HG03139 (cell line): Measurements from ENCODE around the gene BMPR1A.

Source experiments
- ATAC-seq: cut with Tn5 transposase; IDR thresholded peaks from one replicate; pipeline ENCODE4 v1.9.1; 2021; ENCODE audit not compliant: unreplicated experiment

Gene BMPR1A

DNA sequence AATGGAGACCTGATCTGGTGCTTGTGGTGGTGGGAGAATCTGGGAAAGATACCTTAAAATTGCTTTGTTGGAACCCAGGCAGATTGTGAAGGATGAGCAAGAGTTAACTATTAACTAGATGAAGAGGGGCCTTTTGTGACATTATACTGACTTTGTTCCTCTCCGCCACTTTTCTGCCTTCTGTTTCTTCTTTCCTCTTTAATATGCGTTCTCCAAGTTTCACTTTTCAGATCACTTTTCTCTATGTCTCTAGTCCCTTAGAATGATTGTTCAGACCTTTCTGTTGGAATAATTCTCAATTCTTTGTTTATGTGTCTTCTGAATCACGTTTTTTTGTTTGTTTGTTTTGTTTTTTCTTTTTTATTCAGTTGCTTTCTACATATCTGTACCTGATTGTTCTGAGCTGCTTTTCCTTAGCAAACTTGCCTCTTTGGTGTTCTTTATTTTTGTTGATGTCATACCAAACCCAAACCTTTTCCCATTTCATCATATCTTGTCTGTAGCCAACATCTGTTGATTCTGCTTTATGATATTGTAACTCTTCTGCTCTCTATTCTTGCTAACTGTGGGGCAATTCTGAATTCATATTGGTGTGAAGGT lies 2.8 kb downstream of the BMPR1A start:
- ATAC-seq: no peak

DNA sequence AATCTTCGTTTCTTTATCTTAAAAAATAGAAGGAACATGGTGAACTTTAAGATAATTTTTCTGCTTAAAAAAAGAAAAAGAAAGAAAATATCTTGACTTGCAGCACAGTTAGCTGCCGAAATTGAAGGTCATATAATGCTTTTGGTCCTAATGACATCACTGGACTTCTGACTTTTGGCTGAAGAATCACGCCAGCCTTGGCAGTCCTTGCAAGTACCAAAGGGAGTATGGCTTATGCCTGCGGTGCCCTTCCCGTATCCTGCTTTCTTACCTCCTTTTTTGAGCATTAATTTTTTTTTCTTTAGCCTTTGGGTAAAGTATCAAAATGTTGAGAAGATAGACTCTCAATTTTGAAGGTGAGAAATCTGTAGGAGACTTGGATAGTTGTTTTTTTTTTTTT lies 7.0 kb downstream of the BMPR1A start:
- no peak for ATAC-seq

DNA sequence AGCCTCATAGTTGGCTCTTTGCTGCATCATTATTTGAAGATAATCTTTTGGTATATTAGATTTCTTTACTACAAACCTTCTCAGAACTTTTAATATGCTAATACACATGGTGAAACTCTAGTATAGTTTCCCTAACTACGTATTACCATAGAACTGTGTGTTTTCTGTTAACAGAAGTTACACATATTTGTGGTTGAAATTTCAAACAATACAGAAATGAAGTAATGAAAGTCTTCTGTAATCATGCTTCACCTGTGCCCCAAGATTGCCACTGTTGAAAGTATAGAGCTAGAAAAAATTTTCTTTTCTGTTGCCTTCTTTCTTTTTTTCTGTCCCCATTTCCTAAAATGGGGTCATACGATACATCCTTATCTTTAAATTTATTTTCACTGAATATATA lies 9.1 kb downstream of the BMPR1A start:
- ATAC-seq: no peak

DNA sequence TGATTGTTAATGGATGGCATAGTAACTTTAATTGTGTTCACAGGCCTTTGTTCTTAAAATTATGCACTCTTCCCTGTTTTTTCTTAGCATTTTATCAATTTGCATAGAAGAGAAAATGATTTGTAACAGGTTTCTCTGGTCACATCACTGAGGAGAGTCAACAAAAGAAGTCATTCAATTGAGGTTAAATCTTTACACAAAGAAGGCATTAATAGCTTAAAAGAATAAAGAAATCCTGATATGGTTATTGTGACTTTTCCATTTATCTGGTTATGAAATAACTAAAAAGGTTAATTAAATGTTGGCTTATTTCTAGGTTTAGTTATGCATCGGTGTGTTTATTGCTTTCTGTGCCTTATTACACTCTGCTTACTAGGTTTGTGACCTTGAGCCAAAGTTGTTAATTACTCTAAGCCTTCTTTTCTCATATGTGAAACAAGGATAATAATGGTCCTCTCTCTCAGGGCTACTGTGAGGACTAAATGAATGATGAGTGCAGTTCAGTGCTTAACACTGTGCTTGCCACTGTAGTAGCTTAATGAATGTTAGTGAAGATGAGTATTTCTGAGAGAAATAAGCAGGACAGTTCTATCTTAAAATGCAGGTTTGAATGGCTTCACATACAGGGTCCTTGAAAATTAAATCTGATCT lies 12.1 kb downstream of the BMPR1A start:
- ATAC-seq: no peak

DNA sequence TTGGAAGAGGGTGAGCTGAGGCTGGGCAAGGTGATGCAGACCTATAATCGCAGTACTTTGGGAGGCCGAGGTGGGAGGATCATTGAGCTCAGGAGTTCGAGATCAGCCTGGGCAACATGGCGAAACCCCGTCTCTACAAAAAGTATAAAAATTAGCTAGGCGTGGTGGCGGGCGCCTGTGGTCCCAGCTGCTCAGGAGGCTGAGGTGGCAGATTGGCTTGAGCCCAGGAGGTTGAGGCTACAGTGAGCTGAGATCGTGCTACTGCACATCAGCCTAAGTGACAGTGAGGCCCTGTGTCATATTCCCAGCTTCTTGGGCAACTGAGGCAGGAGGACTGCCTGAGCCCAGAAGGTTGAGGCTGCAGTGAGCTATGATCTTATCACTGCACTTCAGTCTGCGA lies 13.6 kb downstream of the BMPR1A start:
- no peak for ATAC-seq

DNA sequence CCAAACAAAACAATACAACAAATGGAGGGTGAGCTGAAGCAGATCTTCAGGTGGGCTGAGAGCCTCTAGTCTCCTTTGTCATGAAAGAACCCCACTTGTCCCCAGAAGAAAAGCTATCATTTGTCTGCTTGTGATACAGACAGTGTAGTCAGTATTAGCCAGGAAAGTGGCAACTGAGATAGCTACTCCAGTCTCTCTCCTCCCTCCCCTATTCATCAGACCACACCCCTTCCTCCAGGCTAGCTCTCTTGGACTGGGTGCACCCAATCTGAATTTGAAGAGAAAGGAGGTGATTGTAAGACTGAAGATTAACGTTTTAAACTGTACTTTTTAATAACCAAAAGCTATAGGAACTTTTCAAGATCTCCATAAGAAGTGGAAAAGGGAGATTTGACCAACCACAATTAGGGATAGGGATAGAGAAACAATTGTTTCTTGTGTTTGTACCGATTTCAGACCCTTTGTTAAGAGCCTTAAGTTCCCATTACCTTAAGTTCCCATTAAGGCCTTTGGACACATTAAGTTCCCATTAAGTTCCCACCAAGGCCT lies 14.1 kb downstream of the BMPR1A start:
- no peak for ATAC-seq

DNA sequence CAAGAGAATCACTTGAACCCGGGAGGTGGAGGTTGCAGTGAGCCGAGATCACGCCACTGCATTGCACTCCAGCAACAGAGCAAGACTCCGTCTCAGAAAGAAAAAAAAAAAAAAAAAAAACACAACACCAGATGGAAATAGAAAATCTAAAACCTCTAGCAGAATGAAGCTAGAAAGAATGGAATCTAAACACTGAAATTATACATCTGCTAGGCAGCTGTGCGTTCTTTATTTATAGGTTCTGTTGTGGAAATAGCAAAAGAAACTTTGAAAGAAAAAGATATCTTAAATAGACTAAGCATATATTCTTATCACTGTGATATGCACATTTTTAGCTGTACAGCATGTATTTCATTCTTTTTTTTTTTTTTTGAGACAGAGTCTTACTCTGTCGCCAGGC lies 17.1 kb downstream of the BMPR1A start:
- ATAC-seq: no peak

DNA sequence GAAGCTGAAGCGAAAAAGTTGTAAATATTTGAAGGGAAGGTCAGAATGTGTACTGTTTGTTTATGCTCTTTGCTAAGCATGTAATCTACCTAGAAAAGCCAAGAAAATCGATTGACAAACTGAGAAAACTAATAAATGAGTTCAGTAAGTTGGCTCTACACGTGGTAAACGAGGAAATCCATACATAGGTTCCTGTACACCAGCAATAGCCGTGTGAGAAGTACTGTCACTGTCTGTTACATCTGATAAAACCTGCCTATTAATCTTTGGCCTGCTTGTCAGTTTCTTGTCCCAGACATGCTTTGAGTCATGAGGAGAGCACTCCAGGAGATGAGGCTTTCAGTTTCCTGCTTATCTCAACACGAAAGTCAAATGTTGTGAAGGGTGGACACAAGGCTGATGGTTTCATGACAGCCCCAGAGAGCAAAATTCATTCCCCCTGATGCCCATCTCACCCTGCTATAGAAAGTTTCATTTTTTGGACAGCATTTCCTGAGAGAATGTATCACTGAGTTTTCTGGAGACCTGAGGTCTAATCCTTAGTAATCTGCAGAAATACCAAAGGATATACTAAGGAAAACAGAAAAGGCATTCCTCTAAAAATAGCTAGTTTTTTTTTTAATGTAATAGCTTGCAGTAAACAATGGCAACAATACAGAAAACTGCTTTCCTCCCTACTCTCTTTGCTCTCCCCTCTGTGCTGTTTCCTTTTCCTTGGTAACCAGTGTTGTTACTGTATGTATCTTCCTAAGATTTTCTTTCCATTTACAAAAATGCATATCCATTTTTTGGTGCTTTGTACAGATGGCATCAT lies 18.8 kb downstream of the BMPR1A start:
- peak; percentile 68 for ATAC-seq

DNA sequence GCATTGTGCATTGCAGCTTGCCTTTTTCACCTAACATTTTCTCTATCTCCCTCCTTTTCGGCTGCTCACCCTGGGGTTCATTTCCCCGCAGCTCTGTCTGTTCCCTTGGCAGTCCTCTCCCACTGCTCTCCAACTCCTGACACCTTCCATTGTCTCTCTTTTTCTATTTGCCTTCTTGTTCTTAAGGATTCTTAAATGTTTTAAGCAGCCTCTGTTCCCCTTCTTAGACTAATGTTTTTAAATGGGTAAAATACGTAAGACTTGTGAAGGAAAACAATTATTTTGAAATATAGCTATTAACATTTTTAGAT lies 19.4 kb downstream of the BMPR1A start:
- no peak for ATAC-seq

DNA sequence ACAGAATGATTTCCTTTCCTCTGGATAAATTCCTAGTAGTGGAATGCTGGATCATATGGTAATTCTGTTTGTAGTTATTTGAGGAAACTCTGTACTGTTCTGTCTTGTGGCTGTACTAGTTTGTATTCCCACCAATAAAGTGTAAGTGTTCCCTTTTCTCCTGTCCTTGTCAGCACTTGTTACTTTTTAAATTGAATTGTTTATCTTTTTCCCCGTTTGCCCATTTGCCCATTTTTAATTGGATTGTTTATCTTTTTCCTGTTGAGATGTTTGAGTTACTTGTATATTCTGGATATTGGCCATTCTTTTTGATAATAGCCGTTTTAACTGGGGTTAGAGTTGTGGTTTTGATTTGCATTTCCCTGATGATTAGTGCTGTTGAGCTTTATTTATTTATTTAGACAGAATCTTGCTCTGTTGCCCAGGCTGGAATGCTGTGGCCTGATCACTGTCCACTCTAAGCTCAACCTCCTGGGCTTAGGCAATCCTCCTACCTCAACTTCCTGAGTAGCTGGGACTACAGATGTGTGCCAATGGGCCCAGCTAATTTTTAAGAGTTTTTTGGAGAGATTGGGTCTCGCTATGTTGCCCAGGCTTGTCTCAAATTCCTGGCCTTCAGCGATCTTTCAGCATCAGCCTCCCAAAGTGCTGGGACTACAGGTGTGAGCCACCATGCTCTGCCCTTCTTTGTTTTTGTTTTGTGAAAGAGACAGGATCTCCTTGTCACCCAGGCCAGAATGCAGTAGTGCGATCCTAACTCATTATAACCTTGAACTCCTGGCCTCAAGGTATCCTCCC lies 23.0 kb downstream of the BMPR1A start:
- no peak for ATAC-seq

DNA sequence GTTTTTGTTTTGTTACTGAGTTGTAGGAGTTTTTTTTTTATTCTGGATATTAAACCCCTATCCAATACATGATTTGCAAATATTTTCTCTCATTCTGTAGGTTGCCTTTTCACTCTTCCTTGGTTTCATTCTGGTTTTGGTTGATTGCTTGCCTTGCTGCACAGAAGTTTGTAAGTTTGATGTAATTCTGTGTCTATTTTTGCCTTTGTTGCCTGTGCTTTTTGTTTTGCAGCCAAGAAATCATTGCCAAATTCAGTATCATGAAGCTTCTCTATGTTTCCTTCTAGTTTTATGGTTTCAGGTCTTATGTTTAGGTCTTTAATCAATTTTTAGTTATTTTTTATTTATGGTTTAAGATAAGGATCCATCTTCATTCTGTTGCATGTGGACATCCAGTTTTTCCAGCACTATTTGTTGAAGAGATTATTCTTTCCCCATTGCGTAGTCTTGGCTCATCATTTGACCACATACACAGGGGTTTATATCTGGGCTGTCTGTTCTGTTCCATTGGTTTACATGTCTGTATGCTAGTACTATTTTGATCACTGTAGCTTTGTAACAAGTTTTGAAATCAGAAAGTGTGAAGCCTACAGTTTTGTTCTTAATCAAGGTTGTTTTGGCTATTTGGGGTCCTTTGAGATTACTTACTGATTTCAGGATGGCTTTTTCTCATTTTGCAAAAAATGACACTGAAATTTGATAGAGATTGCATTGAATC lies 26.4 kb downstream of the BMPR1A start:
- peak; percentile 50 for ATAC-seq

DNA sequence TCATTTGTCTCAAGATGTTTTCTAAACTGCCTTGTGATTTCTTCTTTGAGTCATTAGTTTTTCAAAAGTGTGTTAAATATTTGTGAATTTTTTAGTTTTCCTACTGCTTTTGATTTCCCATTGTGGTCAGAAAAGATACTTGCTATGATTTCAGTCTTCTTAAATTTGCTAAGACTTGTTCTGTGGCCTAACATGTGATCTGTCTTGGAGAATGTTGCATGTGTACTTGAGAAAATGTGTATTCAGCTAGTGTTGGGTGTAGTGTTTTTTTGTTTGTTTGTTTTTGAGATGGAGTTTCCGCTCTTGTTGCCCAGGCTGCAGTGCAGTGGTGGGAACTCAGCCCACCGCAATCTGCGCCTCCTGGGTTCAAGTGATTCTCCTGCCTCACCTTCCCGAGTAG lies 28.6 kb downstream of the BMPR1A start:
- no peak for ATAC-seq

DNA sequence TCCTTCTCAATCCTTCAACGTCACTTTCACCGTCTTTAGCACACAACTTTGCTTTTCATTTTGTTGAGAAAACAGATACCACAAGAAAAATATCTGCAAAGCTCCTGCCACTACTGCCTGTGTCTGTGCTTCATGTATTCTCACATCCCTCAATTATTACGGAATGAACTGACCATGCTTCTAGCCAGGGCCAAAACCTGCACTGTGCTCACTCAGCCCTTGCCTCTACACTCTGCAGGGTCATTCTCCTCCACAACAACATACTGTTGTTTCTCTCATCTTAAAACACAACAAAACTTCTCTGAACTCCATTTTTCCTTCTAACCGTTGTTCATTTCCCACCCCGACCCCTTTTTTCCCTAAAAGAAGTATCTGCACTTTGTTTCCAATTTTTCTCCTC lies 29.5 kb downstream of the BMPR1A start:
- no peak for ATAC-seq

DNA sequence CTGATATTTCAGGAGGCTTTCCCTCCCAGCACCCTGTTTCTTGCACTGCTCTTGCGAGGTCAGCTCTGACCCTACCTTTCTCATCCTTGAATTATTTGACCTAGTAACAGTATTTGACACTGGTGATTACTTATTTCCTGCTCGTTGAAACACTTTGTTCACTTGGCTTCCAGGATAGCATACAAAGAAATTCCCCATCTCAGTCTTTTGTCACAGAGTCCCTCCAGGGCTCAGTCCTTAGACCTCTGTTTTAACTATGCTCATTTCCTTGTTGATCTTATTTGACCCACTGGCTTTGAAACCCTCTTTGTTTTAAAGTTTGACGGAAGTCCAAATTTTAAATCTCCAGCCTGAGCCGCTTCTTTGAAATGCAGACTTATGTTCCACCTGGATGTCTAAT lies 29.9 kb downstream of the BMPR1A start:
- ATAC-seq: no peak

DNA sequence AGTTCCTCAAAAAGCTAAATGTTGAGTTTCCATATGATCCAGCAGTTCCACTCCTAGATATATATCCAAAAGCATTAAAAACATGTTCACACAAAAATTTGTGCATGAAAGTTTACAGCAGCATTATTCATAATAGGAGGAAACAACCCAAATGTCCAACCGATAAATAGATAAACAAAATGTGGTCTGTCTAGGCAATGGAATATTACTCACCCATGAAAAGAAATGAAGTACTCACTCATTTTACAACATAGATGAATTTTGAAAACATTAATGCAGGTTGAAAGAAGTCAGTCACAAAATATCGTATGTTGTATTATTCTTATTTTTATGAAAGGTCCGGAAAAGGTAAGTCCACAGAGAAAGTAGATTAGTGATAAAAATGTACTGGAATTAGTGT lies 34.0 kb downstream of the BMPR1A start:
- no peak for ATAC-seq

DNA sequence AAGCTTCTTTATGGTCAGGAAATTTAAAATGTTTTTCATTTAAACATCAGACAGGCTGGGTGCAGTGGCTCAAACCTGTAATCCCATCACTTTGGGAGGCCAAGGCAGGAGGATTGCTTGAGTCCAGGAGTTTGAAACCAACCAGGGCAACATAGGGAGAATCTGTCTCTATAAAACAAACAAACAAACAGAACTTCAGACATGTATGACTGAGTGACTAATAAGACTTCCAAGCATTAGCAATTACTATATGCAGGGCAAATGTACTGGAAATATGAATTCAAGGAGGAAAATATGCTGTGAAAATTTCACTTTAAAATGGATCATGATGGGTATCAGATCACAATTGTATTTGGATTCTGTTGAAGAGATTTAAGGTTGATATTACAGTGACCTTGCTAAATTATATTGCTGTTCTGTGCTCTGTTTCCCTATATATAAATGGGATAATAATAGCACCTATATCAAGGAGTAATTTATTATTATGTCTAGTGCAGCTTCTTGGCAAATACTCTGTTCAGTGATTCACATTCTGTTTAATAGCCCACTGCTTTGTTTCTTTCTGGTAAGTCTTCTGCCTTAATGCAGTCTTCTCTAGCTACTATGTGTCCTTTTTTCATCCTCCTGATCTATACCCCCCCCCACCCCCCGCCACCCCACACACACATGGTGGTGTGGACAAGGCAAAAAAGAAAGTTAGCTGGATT lies 36.2 kb downstream of the BMPR1A start:
- no peak for ATAC-seq

DNA sequence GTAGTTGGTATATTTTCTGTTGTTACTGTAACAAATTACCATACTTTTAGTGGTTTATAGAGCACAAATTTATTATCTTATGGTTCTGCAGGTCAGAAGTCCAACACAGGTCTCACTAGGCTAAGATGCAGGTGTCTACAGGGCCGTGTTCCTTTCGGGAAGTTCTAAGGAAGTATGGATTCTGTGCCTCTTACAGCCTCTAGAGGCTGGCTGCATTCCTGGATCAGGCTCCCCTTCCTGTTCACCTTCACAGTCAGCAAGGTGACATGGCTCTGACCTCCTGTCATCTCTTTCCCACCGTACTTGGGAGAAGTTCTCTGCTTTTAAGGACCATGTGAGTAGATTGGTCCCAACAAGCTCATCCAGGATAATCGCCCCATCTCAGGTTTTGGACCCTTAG lies 37.3 kb downstream of the BMPR1A start:
- no peak for ATAC-seq

DNA sequence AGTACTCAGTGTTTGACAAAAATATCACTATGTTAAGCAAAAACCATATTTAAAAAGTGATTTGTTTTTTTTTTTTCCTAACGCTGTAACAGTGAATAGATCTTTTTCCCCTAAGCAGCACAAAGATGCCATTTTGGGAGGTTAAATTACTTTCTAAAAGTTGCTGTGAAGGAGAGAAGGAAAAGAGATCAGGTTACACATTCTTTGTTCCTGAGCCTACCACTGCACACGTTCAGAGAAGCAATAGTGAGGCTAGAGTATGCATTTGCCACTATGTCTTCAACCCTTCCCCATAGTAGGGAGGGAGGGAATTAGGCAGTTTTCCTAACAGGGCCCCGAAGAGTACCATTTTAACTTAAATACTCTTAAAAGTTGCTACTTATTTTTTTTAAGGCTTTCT lies 38.9 kb downstream of the BMPR1A start:
- ATAC-seq: no peak

DNA sequence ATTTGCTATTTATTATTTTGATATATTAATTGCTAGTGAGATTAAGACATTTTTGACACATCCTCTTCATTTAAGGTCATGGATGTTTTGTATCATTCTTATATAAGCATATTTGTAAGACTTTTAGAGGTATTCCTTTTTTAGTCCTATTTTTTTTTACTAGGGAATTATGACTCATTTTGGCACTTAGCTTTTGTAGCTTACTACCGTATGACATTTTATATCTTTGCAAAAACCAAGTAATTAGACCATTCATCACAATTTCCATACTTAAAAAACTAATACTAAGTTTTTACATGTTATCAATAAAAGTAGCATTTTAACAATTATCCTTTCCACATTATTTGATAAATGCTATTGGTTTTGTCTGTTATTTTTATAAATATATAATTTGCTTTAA lies 41.6 kb downstream of the BMPR1A start:
- ATAC-seq: no peak

DNA sequence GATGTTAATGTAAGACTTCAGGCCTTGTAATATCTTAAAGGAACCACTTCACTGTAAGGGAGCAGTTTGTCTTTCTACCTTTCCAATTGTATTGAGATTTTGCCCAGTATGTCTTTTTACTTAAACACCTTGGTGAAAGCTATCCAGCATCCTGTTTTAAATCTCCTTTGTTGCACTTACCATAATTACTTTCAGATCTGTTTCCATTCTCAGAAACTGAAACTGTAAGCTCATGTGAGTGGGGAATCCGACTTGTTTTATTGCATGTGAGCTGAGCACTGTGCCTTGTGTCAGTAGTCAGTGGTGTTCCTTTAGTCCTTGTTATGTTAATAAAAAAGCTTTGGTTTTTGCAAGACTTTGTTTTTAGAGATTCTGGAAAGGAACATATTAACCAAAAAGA lies 42.2 kb downstream of the BMPR1A start:
- ATAC-seq: peak; percentile 55
